ENCODE measurements around the gene NID2. TPM values are rescaled to one million over a fixed set of nuclear protein-coding genes. Genes with fewer than 3 reads are reported as not detected.

Gene NID2
- total RNA-seq, 2 experiments from 2014 or later: not detected

- no peaks in the 10 kb centered on the region for H3K4me1 Mint-ChIP-seq (ENCODE audit: low read depth)
- peaks cover 48% of the 10 kb centered on the region for H3K36me3 Mint-ChIP-seq
- ChIA-PET CTCF (interaction anchor here (1.1 kb wide), 2 partner anchors 12 to 24 kb away, joined by 3 read pairs; no protein-coding TSS in a partner anchor), POLR2A (no interaction called here)
- intact Hi-C loops (cut with micrococcal nuclease): no loop called here
- DNase-seq: no peak
- no peaks in the 10 kb centered on the region for H3K27me3 Mint-ChIP-seq
- no peaks in the 10 kb centered on the region for H3K9me3 Mint-ChIP-seq
- no peak overlapping the region for H3K27ac Mint-ChIP-seq
- H3K4me3 Mint-ChIP-seq: no peak overlapping the region
Measured at GRCh38 chr14:52002542-52002941, 66.3 kb downstream of the NID2 start.

- ChIA-PET CTCF (no interaction called here), POLR2A (no interaction called here)
- H3K27ac Mint-ChIP-seq: no peak overlapping the region
- H3K4me3 Mint-ChIP-seq: no peak overlapping the region
- peaks cover 47% of the 10 kb centered on the region for H3K36me3 Mint-ChIP-seq
- no peak for DNase-seq
- no peaks in the 10 kb centered on the region for H3K4me1 Mint-ChIP-seq (ENCODE audit: low read depth)
- intact Hi-C loops (cut with micrococcal nuclease): no loop called here
- H3K9me3 Mint-ChIP-seq: no peaks in the 10 kb centered on the region
- no peaks in the 10 kb centered on the region for H3K27me3 Mint-ChIP-seq
Measured at GRCh38 chr14:52000696-52001095, 68.2 kb downstream of the NID2 start.

DNA sequence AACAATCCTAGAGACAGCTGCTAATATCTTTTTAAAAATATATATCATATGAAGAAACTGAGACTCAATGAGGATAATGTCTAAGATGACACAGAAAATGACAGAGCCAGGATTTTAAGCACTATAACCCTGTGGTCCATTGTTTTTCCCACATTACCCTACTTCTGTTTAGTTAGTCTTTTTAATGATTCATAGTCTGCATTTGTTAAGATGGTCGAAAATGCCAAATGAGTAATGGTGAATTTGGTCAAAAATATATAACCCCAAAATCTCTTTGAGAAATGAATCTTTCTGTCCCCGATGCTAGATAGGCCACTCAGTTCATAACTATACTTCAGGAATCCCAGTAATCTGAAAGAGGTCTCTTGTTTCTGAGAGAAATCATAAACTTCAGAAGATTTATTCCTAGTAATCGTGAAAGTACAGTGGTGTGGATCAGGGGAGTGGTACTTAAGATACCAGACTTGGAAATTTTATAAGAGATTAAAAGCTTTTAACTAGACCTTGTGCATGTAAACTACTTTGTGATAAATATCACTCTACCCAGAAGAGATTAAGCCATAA, 68.8 kb downstream of the NID2 start:
- H3K36me3 Mint-ChIP-seq: peaks cover 46% of the 10 kb centered on the region
- no peak for DNase-seq
- no peak overlapping the region for H3K27ac Mint-ChIP-seq
- H3K4me1 Mint-ChIP-seq (ENCODE audit: low read depth): no peaks in the 10 kb centered on the region
- no peaks in the 10 kb centered on the region for H3K27me3 Mint-ChIP-seq
- intact Hi-C loops (cut with micrococcal nuclease): no loop called here
- no peak overlapping the region for H3K4me3 Mint-ChIP-seq
- ChIA-PET POLR2A (no interaction called here), CTCF (interaction anchor here (0.7 kb wide), 1 partner anchor 15 kb away, joined by 4 read pairs; no protein-coding TSS in a partner anchor)
- H3K9me3 Mint-ChIP-seq: no peaks in the 10 kb centered on the region

DNA sequence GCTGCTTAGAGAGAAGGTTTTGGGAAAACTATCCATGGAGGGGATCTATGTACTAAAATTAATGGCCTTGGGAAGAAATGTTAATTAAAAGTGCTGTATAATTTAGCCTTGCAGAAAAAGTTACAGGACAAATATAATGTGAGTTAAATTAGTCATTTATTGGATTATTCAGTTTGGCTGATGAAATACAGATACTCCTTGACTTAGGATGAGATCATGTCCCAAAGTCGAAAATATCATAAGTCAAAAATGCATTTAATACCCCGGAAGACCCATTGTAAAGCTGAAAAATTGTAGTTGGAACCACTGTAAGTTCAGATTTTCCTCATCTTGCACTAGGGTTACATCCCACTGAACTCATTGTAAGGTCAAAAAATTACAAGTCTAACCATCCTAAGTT, 69.8 kb downstream of the NID2 start:
- CTCF ChIA-PET: no interaction called here
- H3K4me3 Mint-ChIP-seq: no peak overlapping the region
- peaks cover 6% of the 10 kb centered on the region for H3K4me1 Mint-ChIP-seq (ENCODE audit: low read depth)
- no peak for DNase-seq
- H3K9me3 Mint-ChIP-seq: no peaks in the 10 kb centered on the region
- intact Hi-C loops (cut with micrococcal nuclease): loop anchor here (5.0 kb wide), 1 partner anchor 133 kb away; no protein-coding TSS in a partner anchor
- POLR2A ChIA-PET: no interaction called here
- no peak overlapping the region for H3K27ac Mint-ChIP-seq
- H3K36me3 Mint-ChIP-seq: peaks cover 50% of the 10 kb centered on the region
- no peaks in the 10 kb centered on the region for H3K27me3 Mint-ChIP-seq

GRCh38 chr14:51998348-51998747, 70.5 kb downstream of the NID2 start:
- Mint-ChIP-seq H3K4me3 (no peak overlapping the region), H3K27ac (no peak overlapping the region), H3K36me3 (peaks cover 48% of the 10 kb centered on the region), H3K27me3 (no peaks in the 10 kb centered on the region), H3K4me1 (ENCODE audit: low read depth) (peaks cover 13% of the 10 kb centered on the region), H3K9me3 (no peaks in the 10 kb centered on the region)
- CTCF ChIA-PET: interaction anchor here (1.2 kb wide), 1 partner anchor 20 kb away, joined by 3 read pairs; no protein-coding TSS in a partner anchor
- intact Hi-C loops (cut with micrococcal nuclease): loop anchor here (5.0 kb wide), 1 partner anchor 134 kb away; no protein-coding TSS in a partner anchor
- no peak for DNase-seq
- POLR2A ChIA-PET: no interaction called here

GRCh38 chr14:51996148-51996746, 72.6 kb downstream of the NID2 start:
- ChIA-PET POLR2A (no interaction called here), CTCF (interaction anchor here (0.6 to 1.8 kb wide), 22 partner anchors 10 to 304 kb away, joined by 3 to 11 read pairs (median 4); no protein-coding TSS in a partner anchor)
- Mint-ChIP-seq H3K27ac (no peak overlapping the region), H3K4me3 (no peak overlapping the region), H3K27me3 (no peaks in the 10 kb centered on the region), H3K9me3 (no peaks in the 10 kb centered on the region), H3K36me3 (peaks cover 41% of the 10 kb centered on the region), H3K4me1 (ENCODE audit: low read depth) (peaks cover 26% of the 10 kb centered on the region)
- DNase-seq: no peak
- intact Hi-C loops (cut with micrococcal nuclease): loop anchor here (5.0 kb wide), 1 partner anchor 136 kb away; no protein-coding TSS in a partner anchor

- intact Hi-C loops (cut with micrococcal nuclease): loop anchor here (5.0 kb wide), 2 partner anchors 479 to 751 kb away; partner anchors contain the start of gene TMX1
- Mint-ChIP-seq H3K36me3 (peaks cover 33% of the 10 kb centered on the region), H3K9me3 (no peaks in the 10 kb centered on the region), H3K27me3 (no peaks in the 10 kb centered on the region), H3K4me3 (no peak overlapping the region), H3K4me1 (ENCODE audit: low read depth) (peaks cover 38% of the 10 kb centered on the region), H3K27ac (no peak overlapping the region)
- ChIA-PET CTCF (interaction anchor here (0.5 to 3.3 kb wide), 3 partner anchors 15 to 336 kb away, joined by 3 to 15 read pairs (median 4); no protein-coding TSS in a partner anchor), POLR2A (interaction anchor here (0.8 kb wide), 1 partner anchor 38 kb away, joined by 3 read pairs; no protein-coding TSS in a partner anchor)
- DNase-seq: no peak
Measured at GRCh38 chr14:51993285-51993920, 75.5 kb downstream of the NID2 start.

DNA sequence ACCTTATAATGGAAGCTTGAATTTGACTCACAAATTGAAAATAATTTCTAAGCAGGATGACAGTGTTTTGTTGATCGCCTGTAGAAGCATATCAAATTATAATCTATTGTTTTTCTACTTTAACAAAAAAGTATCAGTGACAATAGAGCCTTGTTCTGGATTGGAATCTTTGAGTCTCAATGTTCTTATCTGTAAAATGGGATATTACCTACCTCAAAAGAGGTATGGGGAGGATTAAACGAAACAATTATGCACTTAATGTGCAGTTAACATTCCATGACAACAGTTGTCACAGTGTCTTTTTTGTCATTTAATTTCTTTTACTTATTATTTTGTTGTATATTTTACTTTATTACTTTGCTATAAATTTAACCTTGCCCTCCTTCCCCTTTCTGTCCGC, 78.4 kb downstream of the NID2 start:
- CTCF ChIA-PET: no interaction called here
- intact Hi-C loops (cut with micrococcal nuclease): loop anchor here (5.0 kb wide), 2 partner anchors 482 to 748 kb away; partner anchors contain the start of gene TMX1
- Mint-ChIP-seq H3K9me3 (no peaks in the 10 kb centered on the region), H3K27me3 (no peaks in the 10 kb centered on the region), H3K27ac (no peak overlapping the region), H3K4me1 (ENCODE audit: low read depth) (peaks cover 39% of the 10 kb centered on the region), H3K36me3 (peaks cover 24% of the 10 kb centered on the region), H3K4me3 (peak overlapping the region; percentile 89)
- POLR2A ChIA-PET: interaction anchor here (1.0 to 1.3 kb wide), 2 partner anchors 20 to 122 kb away, joined by 3 read pairs; no protein-coding TSS in a partner anchor
- no peak for DNase-seq

GRCh38 chr14:51989293-51990234, 79.3 kb downstream of the NID2 start, which contains the start of gene RTRAF:
TSS of gene RTRAF (plus strand) at chr14:51989546. CDS start at chr14:51989640, 94 bp downstream.
- peak within 1 kb of the TSS; percentile 89 for H3K4me3 Mint-ChIP-seq
- H3K4me1 Mint-ChIP-seq (ENCODE audit: low read depth): peaks cover 35% of the 10 kb centered on the region
- intact Hi-C loops (cut with micrococcal nuclease): loop anchor here (1.0 to 5.0 kb wide), 6 partner anchors 82 to 747 kb away; partner anchors contain the start of genes FRMD6, GNG2 and TMX1
- H3K9me3 Mint-ChIP-seq: no peaks in the 10 kb centered on the region
- peaks cover 17% of the 10 kb centered on the region for H3K36me3 Mint-ChIP-seq
- ChIA-PET POLR2A (interaction anchor here (1.0 to 1.3 kb wide), 4 partner anchors 21 to 143 kb away, joined by 3 read pairs; partner anchors contain the start of gene GNG2), CTCF (interaction anchor here (1.9 kb wide), 1 partner anchor 10 kb away, joined by 9 read pairs; no protein-coding TSS in a partner anchor)
- H3K27ac Mint-ChIP-seq: peak within 1 kb of the TSS; percentile 79
- no peaks in the 10 kb centered on the region for H3K27me3 Mint-ChIP-seq
- DNase-seq: peak; percentile 94

DNA sequence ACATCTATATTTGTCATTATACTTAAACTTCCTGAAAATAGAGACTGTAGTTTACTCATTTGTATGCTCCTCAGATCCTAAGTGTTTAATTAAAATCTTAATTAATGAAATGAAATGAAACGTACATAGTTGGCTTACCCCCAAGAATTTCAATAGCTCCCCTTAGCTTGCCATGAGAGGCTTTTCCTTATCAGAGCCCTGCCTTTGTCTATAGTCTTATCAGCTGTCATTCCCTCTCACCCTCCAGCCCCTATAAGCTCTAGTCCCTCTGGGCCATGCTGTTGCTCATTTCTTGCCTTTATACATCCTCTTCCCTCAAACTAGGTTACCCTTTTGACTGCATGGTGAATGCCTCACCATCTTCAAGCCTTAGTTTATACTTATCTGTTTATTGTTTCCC, 80.6 kb downstream of the NID2 start:
- Mint-ChIP-seq H3K4me1 (ENCODE audit: low read depth) (peaks cover 24% of the 10 kb centered on the region), H3K27ac (peak overlapping the region; percentile 79), H3K36me3 (peaks cover 11% of the 10 kb centered on the region), H3K9me3 (no peaks in the 10 kb centered on the region), H3K4me3 (no peak overlapping the region), H3K27me3 (no peaks in the 10 kb centered on the region)
- POLR2A ChIA-PET: interaction anchor here (0.7 to 1.0 kb wide), 2 partner anchors 20 to 128 kb away, joined by 4 read pairs; partner anchors contain the start of gene GNG2
- intact Hi-C loops (cut with micrococcal nuclease): loop anchor here (2.0 to 5.0 kb wide), 3 partner anchors 81 to 336 kb away; partner anchors contain the start of gene FRMD6
- CTCF ChIA-PET: interaction anchor here (1.9 kb wide), 1 partner anchor 9 kb away, joined by 9 read pairs; no protein-coding TSS in a partner anchor
- no peak for DNase-seq

DNA sequence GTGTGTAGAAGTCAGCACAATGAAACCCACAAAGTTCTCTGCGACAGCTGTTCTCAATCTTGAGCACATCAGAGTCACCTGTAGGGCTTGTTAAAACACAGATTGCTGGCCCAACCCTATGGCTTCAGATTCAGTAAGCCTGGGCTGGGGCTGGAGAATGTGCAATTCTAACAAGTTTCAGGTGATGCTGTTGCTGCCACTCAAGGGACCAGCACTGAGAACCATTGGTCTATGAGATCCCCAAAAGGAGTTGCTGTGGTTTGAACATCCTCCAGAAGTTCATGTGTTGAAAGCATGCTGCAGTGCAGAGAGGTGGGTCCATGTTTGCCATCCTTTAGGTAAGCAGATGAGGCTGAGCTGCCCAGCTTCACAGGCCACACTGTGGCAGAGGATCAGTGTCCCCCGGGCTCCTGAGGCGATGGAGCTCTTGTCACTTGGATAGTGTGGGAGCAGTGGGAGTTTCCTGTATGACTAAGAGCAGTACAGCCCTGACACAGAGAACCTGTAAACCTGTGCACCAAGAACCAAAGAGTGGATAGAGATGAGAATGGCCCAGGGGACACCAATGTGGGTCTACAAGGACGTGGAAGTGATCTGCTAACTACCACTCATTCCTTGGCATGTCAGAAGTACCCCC, 87.5 kb downstream of the NID2 start:
- intact Hi-C loops (cut with micrococcal nuclease): no loop called here
- H3K27ac Mint-ChIP-seq: no peak overlapping the region
- peak; percentile 25 for DNase-seq

More for the DNA sequence above, 87.5 kb downstream of the NID2 start:
- POLR2A ChIA-PET: no interaction called here
- H3K4me1 Mint-ChIP-seq (ENCODE audit: low read depth): peaks cover 10% of the 10 kb centered on the region
- no peaks in the 10 kb centered on the region for H3K36me3 Mint-ChIP-seq
- no peaks in the 10 kb centered on the region for H3K9me3 Mint-ChIP-seq
- H3K27me3 Mint-ChIP-seq: no peaks in the 10 kb centered on the region
- CTCF ChIA-PET: interaction anchor here (1.3 to 5.6 kb wide), 9 partner anchors 13 to 329 kb away, joined by 3 to 30 read pairs (median 7); partner anchors contain the start of gene FRMD6
- H3K4me3 Mint-ChIP-seq: no peak overlapping the region
